Vagina (tissue), 2 donors: ENCODE results near the gene IFT88. TPM values are rescaled to one million over a fixed set of nuclear protein-coding genes. Genes with fewer than 3 reads are reported as not detected.
A peak's percentile ranks its signal among the peaks of the same experiment; 100 is the strongest.

Source experiments
- DNase-seq, 2 donors: peaks; one replicate each; pipeline ENCODE4 v3.0.0-alpha.2; 2017; ENCODE audit errors: extremely low spot score in 2 of 2
- H3K27ac ChIP-seq: fragments of 200-600 bp; sonication (generic); one replicate; pipeline ENCODE4 v1.5.1; 2019
- H3K27me3 ChIP-seq: fragments of 200-600 bp; sonication (generic); one replicate; pipeline ENCODE4 v1.5.1; 2019
- H3K36me3 ChIP-seq, 2 donors: fragments of 200-600 bp; sonication (generic); one replicate each; pipeline ENCODE4 v1.5.1; 2017 to 2019
- H3K4me1 ChIP-seq: fragments of 200-600 bp; sonication (generic); one replicate; pipeline ENCODE4 v1.5.1; 2019
- H3K4me3 ChIP-seq, 2 donors: fragments of 200-600 bp; sonication (generic); 1 replicate in 1 of 2; 2 replicates in 1 of 2; pipeline ENCODE4 v1.5.1; 2016 to 2019
- H3K9me3 ChIP-seq: fragments of 200-600 bp; sonication (generic); one replicate; pipeline ENCODE4 v1.5.1; 2019
- POLR2A ChIP-seq, 2 donors: fragments of 450-650 bp; IDR thresholded peaks; one replicate each; pipeline ENCODE4 v1.6.1; 2017; ENCODE audit warnings: antibody characterized with exemption in 2 of 2, mild to moderate bottlenecking in 2 of 2, moderate library complexity in 2 of 2
- POLR2AphosphoS5 ChIP-seq, 2 donors: sonication (generic); formaldehyde crosslinking; IDR thresholded peaks; one replicate each; pipeline ENCODE4 v1.9.0; 2017; ENCODE audit warnings: antibody characterized with exemption in 2 of 2, mild to moderate bottlenecking in 2 of 2, low read depth in 1 of 2; ENCODE audit not compliant: insufficient read depth in 1 of 2
- intact Hi-C: fragments of 100-400 bp; cut with DNase I; formaldehyde crosslinking; loops from one replicate; pipeline ENCODE4 v1.15.1; 2023
- total RNA-seq: library from RNA; depleted of rRNA; stranded (reverse); fragments of >200 nt; gene quantifications from one replicate; pipeline ENCODE4 v1.2.3, GENCODE V29; 2016
- TF ChIP-seq, protein P1 (sequence below), 3 experiments: fragments of 450-650 bp in 2 of 3; fragments of 200-600 bp in 1 of 3; sonication (generic) in 1 of 3; IDR thresholded peaks; one replicate each; pipeline ENCODE4 v1.5.1; 2017 to 2019; ENCODE audit warnings: antibody characterized with exemption in 3 of 3, mild to moderate bottlenecking in 2 of 3, moderate library complexity in 2 of 3

Gene IFT88
- total RNA-seq, 1 donor from 2014 or later = 6.9 TPM

DNA sequence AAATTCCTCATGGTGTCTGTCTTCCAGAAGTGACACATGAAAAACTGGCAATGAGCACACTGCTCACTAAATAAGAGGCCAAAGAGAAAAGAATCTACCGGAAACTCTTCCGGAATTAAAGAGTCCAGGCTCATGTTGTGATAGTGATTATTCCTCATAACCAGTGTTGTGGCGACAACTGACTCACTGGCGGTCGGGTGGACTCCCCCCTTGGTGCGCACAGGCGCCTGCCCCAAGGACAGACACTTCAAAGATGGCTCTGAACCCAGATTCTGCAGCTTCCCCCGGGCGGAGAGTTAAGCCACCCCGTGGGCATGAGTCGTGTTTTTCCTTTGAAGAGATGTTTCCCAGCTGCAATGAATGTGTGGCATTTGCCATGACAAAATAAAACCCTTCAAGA, 146.8 kb downstream of the IFT88 start:
- intact Hi-C loops = loop anchor here (10.0 kb wide), 1 partner anchor 211 kb away; no protein-coding TSS in a partner anchor

DNA sequence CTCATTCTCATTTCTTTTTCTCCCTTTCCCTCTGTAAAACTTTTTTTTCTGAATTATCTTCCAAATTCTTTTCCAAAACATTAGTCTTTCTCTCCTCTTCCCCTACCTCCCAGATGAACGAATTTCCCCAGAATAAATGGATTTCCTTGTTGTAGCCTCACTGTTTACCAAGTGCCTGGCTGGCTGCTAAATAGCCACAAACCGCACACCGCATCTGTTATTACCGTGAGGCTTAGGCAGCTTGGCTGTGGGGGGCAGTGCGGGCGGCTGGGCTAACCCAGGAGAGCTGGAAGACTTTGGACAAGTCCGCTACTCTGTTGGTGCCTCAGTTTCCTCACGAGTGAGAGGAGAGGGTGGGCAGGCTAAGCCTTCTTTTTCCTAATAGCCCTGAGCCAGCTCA, 147.2 kb downstream of the IFT88 start:
- intact Hi-C loops = loop anchor here (10.0 kb wide), 1 partner anchor 211 kb away; no protein-coding TSS in a partner anchor
- Histone ChIP-seq H3K4me1 (peaks cover 16% of the 10 kb centered on the region), H3K27ac (peak overlapping the region; percentile 72), H3K9me3 (no peaks in the 10 kb centered on the region), H3K4me3 (no peak overlapping the region), H3K36me3 (no peaks in the 10 kb centered on the region), H3K27me3 (no peaks in the 10 kb centered on the region)
- TF ChIP-seq, protein P1, sequence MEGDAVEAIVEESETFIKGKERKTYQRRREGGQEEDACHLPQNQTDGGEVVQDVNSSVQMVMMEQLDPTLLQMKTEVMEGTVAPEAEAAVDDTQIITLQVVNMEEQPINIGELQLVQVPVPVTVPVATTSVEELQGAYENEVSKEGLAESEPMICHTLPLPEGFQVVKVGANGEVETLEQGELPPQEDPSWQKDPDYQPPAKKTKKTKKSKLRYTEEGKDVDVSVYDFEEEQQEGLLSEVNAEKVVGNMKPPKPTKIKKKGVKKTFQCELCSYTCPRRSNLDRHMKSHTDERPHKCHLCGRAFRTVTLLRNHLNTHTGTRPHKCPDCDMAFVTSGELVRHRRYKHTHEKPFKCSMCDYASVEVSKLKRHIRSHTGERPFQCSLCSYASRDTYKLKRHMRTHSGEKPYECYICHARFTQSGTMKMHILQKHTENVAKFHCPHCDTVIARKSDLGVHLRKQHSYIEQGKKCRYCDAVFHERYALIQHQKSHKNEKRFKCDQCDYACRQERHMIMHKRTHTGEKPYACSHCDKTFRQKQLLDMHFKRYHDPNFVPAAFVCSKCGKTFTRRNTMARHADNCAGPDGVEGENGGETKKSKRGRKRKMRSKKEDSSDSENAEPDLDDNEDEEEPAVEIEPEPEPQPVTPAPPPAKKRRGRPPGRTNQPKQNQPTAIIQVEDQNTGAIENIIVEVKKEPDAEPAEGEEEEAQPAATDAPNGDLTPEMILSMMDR (IDR thresholded peaks at IDR 0.05) = no peak
- TF ChIP-seq POLR2AphosphoS5 (IDR thresholded peaks at IDR 0.05; ENCODE audit: insufficient read depth in 1 of 2, low read depth in 1 of 2) (peak in 1 of 2 donors; percentile 7), POLR2A (IDR thresholded peaks at IDR 0.05) (no peak)
- DNase-seq = no peak

More for the DNA sequence above, 146.8 kb downstream of the IFT88 start:
- no peak for DNase-seq
- peak overlapping the region; percentile 72 for H3K27ac ChIP-seq
- H3K36me3 ChIP-seq = no peaks in the 10 kb centered on the region
- TF ChIP-seq POLR2AphosphoS5 (IDR thresholded peaks at IDR 0.05; ENCODE audit: insufficient read depth in 1 of 2, low read depth in 1 of 2) = no peak
- TF ChIP-seq, protein P1 (IDR thresholded peaks at IDR 0.05) = no peak
- TF ChIP-seq POLR2A (IDR thresholded peaks at IDR 0.05) = no peak
- H3K9me3 ChIP-seq = no peaks in the 10 kb centered on the region
- H3K27me3 ChIP-seq = no peaks in the 10 kb centered on the region
- peaks cover 16% of the 10 kb centered on the region for H3K4me1 ChIP-seq
- H3K4me3 ChIP-seq = no peak overlapping the region

DNA sequence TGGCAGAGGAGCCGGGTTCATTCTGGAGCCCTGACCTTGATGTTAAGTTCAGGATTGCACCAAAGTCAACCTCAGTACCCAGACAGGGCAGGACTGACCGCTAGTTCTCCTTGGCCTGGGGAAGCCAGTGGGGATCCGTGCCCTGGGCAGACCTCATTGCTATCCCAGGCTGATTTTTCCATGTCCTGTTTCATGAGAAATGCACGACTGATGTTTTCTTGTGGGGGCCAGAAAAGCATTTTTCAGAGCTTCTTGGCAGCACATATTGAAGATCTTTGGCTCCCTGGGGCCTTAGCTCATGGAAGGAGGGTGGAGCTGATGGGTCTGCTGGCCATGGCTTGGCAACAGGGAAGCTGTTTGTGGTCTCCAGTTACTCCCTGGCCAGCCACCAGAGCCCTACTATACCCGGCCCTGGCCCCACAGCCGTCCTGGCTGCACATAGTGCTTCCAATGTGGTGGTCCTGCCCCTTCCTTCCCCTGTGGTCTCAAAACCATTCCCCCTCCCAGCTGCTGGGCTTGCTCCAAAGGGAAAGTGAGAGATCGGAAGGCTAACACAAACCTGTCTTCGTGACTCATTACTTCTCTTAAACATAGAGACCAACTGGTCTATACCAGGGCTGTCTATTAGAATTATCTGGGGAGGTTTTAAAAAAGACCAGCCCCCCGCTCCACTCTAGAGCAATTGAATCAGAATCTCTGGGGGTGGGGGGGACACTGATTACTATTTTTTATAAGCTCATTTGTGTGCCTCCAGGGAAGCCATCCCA, 147.8 kb downstream of the IFT88 start:
- TF ChIP-seq POLR2A (IDR thresholded peaks at IDR 0.05) (no peak), POLR2AphosphoS5 (IDR thresholded peaks at IDR 0.05; ENCODE audit: insufficient read depth in 1 of 2, low read depth in 1 of 2) (no peak)
- TF ChIP-seq, protein P1 (IDR thresholded peaks at IDR 0.05) = no peak
- DNase-seq = no peak
- Histone ChIP-seq H3K27ac (peak overlapping the region; percentile 72), H3K36me3 (no peaks in the 10 kb centered on the region), H3K4me3 (peak overlapping the region in 1 of 2 donors; percentile 22), H3K27me3 (no peaks in the 10 kb centered on the region), H3K4me1 (peaks cover 16% of the 10 kb centered on the region), H3K9me3 (no peaks in the 10 kb centered on the region)
- intact Hi-C loops = loop anchor here (10.0 kb wide), 1 partner anchor 210 kb away; no protein-coding TSS in a partner anchor

DNA sequence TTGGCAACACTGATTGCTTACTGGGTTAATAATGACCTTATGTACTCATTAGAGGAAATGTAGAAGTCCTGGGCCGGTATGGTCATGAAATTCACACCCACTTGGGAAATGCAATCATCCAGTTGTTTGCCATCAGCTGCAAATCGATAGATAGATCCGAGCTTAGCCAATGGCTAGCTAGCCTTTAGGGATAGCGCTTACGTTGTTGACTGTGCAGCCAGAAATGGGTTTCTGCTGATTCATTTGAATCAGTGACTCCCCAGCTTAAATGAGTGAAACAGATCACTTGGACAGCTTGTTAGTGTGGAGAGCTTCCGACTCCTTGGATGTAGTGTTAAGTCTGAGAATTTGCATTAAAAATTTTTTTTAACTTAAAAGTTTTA, 148.4 kb downstream of the IFT88 start:
- H3K4me1 ChIP-seq = peaks cover 16% of the 10 kb centered on the region
- peak overlapping the region; percentile 72 for H3K27ac ChIP-seq
- DNase-seq = no peak
- H3K9me3 ChIP-seq = no peaks in the 10 kb centered on the region
- TF ChIP-seq, protein P1 (IDR thresholded peaks at IDR 0.05) = no peak
- TF ChIP-seq POLR2A (IDR thresholded peaks at IDR 0.05) (no peak), POLR2AphosphoS5 (IDR thresholded peaks at IDR 0.05; ENCODE audit: insufficient read depth in 1 of 2, low read depth in 1 of 2) (no peak)
- no peaks in the 10 kb centered on the region for H3K27me3 ChIP-seq
- peak overlapping the region in 1 of 2 donors; percentile 22 for H3K4me3 ChIP-seq
- intact Hi-C loops = loop anchor here (10.0 kb wide), 1 partner anchor 209 kb away; no protein-coding TSS in a partner anchor
- H3K36me3 ChIP-seq = no peaks in the 10 kb centered on the region

DNA sequence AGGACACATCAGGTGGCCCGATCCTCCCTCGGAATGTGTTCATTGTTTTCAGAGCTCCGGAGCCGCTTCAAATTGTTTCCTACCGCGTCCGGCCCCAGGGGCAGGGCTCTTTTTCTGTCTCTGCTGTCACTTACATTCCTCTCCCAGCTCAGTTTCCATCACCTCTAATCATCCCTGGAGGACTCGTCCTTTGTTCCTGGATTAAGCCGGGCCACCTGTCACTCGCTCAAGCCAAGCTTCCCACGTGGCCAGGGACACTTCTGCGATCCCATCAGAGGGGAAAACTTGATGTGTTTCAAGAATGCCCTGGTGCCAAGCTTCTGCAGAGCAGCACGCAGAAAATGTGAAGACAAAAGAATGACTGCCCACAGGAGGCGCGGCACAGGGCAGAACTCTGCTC, 150.0 kb downstream of the IFT88 start:
- H3K9me3 ChIP-seq = no peaks in the 10 kb centered on the region
- peaks cover 26% of the 10 kb centered on the region for H3K4me1 ChIP-seq
- H3K4me3 ChIP-seq = no peak overlapping the region
- TF ChIP-seq, protein P1 (IDR thresholded peaks at IDR 0.05) = no peak
- TF ChIP-seq POLR2AphosphoS5 (IDR thresholded peaks at IDR 0.05; ENCODE audit: insufficient read depth in 1 of 2, low read depth in 1 of 2) = no peak
- no peak for TF ChIP-seq POLR2A (IDR thresholded peaks at IDR 0.05)
- no peak overlapping the region for H3K27ac ChIP-seq
- no peaks in the 10 kb centered on the region for H3K27me3 ChIP-seq
- H3K36me3 ChIP-seq = no peaks in the 10 kb centered on the region
- no peak for DNase-seq
- intact Hi-C loops = loop anchor here (10.0 kb wide), 1 partner anchor 208 kb away; no protein-coding TSS in a partner anchor
